Retinal pigment epithelial cell (primary cell): ENCODE measurements around the gene AGTPBP1.

Experiments
- DNase-seq: peaks from one replicate; pipeline ENCODE4 v3.0.0-alpha.2; 2010; ENCODE audit warnings: low read depth
- H3K4me3 ChIP-seq: 2 replicates; pipeline ENCODE4 v1.5.1; 2011; ENCODE audit warnings: mild to moderate bottlenecking, low read length, control low read depth, moderate library complexity
- TF ChIP-seq, protein P1 (sequence below): conservative IDR thresholded peaks from 2 replicates; pipeline ENCODE4 v1.5.1; 2011; ENCODE audit warnings: low read depth, low read length, control low read depth, inconsistent platforms

AGTPBP1 gene

DNA sequence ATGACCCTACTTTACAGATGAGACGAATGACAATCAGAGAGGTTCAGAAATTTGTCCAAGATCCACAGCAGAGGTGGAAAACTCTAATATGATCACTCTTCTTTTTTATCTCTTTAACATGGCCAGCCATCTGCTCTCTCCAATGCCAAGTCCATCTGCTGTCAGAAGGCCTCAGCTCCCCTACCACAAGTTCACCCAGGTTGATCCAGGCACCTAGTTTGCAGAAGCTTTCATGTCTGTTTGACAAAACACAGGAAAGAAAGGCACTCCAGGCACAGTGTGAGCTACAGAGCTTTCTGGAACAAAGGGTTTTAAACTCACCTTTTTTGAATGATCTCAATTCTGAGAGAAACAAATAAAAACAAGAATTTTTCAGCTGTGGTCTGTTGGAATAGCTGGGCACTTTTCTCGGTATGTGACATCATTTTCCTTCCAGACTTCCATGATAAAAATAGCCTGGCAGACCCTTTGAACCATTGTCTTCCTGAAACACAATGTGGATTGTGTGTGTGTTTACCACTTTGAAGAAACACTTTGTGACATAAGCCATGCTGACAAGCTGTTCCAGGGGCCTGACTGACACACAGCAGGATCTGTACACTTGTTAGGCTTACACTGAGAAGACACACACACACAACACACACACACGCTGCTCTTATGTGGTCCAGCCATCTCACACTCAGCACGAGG is 214.3 kb downstream of the AGTPBP1 start:
- no peak for DNase-seq
- no peak overlapping the region for H3K4me3 ChIP-seq
- TF ChIP-seq, protein P1, sequence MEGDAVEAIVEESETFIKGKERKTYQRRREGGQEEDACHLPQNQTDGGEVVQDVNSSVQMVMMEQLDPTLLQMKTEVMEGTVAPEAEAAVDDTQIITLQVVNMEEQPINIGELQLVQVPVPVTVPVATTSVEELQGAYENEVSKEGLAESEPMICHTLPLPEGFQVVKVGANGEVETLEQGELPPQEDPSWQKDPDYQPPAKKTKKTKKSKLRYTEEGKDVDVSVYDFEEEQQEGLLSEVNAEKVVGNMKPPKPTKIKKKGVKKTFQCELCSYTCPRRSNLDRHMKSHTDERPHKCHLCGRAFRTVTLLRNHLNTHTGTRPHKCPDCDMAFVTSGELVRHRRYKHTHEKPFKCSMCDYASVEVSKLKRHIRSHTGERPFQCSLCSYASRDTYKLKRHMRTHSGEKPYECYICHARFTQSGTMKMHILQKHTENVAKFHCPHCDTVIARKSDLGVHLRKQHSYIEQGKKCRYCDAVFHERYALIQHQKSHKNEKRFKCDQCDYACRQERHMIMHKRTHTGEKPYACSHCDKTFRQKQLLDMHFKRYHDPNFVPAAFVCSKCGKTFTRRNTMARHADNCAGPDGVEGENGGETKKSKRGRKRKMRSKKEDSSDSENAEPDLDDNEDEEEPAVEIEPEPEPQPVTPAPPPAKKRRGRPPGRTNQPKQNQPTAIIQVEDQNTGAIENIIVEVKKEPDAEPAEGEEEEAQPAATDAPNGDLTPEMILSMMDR, result no peak

DNA sequence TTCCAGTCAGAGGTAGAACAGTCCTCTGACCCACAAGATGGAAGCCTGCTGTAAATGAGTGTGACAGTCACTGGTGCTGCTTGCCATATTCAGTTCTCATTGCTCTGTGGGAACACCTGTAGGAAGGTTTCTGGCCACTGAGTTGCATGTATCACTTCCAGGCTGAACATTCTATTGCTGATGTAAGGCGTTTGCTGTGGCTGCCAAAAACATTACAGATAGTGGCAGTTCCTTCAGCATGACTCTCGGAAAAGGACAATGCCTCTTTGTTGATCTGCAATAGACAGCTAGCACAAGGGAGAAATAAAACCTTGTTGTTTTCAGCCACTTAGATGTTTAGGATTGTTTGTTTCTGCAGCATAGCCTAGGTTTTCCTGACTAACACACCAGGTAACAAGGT is 217.2 kb downstream of the AGTPBP1 start:
- DNase-seq, result no peak
- H3K4me3 ChIP-seq, result no peak overlapping the region
- TF ChIP-seq, protein P1, result no peak

GRCh38 chr9:85523202-85523601 is 218.6 kb downstream of the AGTPBP1 start:
- DNase-seq, result no peak
- TF ChIP-seq, protein P1, result no peak
- no peak overlapping the region for H3K4me3 ChIP-seq

- H3K4me3 ChIP-seq, result peak overlapping the region; percentile 52
- no peak for DNase-seq
- TF ChIP-seq, protein P1, result no peak
Observed at GRCh38 chr9:85522459-85523092, 219.2 kb downstream of the AGTPBP1 start.

- TF ChIP-seq, protein P1, result no peak
- no peak for DNase-seq
- H3K4me3 ChIP-seq, result no peak overlapping the region
Observed at GRCh38 chr9:85521371-85522197, 220.2 kb downstream of the AGTPBP1 start.

DNA sequence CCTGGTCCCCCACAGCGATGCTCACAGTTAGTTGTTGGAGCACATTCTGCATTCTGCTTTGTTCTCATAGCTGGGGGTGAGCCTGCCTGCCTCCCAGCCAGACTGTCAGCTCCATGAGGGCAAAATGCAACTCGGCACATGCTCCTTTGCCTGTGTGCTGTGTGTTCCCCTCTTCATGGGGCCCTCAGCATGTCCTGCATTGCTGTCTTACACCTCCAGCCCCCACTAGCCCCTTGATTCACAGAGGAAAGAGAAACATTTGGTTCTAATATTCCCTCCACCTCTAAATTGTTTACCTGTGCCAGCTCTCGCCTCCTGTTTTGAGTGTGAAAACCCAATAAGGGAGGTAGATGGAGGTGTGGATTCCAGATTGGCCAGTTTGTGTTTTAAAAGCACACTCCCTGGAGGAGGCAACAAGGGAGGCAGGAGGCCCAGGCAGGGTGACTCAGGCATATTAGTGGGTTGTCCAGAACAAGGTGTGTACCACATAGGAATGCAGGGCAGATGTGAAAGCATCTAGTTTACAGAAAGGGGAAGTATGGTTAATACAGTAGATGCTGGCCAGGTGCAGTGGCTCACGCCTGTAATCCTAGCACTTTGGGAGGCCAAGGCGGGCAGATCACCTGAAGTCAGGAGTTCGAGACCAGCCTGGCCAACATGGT is 224.6 kb downstream of the AGTPBP1 start:
- no peak overlapping the region for H3K4me3 ChIP-seq
- no peak for DNase-seq
- TF ChIP-seq, protein P1, result no peak
